CD14-positive monocyte (primary cell): ENCODE data around the gene MYL6. TPM values are rescaled to one million over a fixed set of nuclear protein-coding genes. Genes with fewer than 3 reads are reported as not detected.

Experiments
- DNase-seq, 3 donors: peaks; one replicate each; pipeline ENCODE4 v3.0.0-alpha.2; 2011 to 2022
- H2AFZ ChIP-seq: 2 replicates; pipeline ENCODE4 v1.6.0; 2012; ENCODE audit warnings: mild to moderate bottlenecking, low read depth, low read length, inconsistent platforms; ENCODE audit not compliant: insufficient read depth, poor library complexity, severe bottlenecking
- H3K27ac ChIP-seq, 2 donors: 1 replicate in 1 of 2; 2 replicates in 1 of 2; pipeline ENCODE4 v1.5.1; 2012 to 2013; ENCODE audit warnings: low read length in 2 of 2, control low read depth in 1 of 2, inconsistent platforms in 1 of 2, low read depth in 1 of 2, mild to moderate bottlenecking in 1 of 2
- H3K27me3 ChIP-seq, 2 donors: one replicate each; pipeline versions ENCODE4 v1.6.0 to v1.6.1; 2011 to 2013; ENCODE audit warnings: low read length in 2 of 2; ENCODE audit not compliant: control insufficient read depth in 2 of 2, insufficient read depth in 2 of 2
- H3K36me3 ChIP-seq, 2 donors: replicated peaks in 1 of 2; 1 replicate in 1 of 2; 2 replicates in 1 of 2; pipeline versions ENCODE4 v1.5.1 to v1.6.1; 2012 to 2013; ENCODE audit warnings: low read length in 2 of 2, control low read depth in 1 of 2, inconsistent platforms in 1 of 2, mild to moderate bottlenecking in 1 of 2; ENCODE audit not compliant: insufficient read depth in 2 of 2, control insufficient read depth in 1 of 2
- H3K4me1 ChIP-seq, 2 donors: 1 replicate in 1 of 2; 2 replicates in 1 of 2; pipeline versions ENCODE4 v1.5.1 to v1.6.1; 2012 to 2013; ENCODE audit warnings: low read length in 2 of 2, control low read depth in 1 of 2, inconsistent platforms in 1 of 2, mild to moderate bottlenecking in 1 of 2, moderate library complexity in 1 of 2; ENCODE audit not compliant: insufficient read depth in 2 of 2, control insufficient read depth in 1 of 2
- H3K4me2 ChIP-seq: replicated peaks from 2 replicates; pipeline ENCODE3; 2012; ENCODE audit warnings: low read length, moderate library complexity, mild to moderate bottlenecking; ENCODE audit not compliant: poor library complexity, severe bottlenecking; ENCODE audit errors: extremely low read depth
- H3K4me3 ChIP-seq, 3 experiments: fragments of 200-600 bp in 1 of 3; sonication (generic) in 1 of 3; replicated peaks in 1 of 3; 1 replicate in 2 of 3; 2 replicates in 1 of 3; pipeline ENCODE4 v1.5.1; 2011 to 2013; ENCODE audit warnings: low read length in 3 of 3, mild to moderate bottlenecking in 3 of 3, control low read depth in 2 of 3, low read depth in 2 of 3, inconsistent platforms in 1 of 3, moderate library complexity in 1 of 3
- H3K79me2 ChIP-seq: 2 replicates; pipeline ENCODE4 v1.6.0; 2012; ENCODE audit warnings: mild to moderate bottlenecking, control low read depth, inconsistent platforms, low read length, moderate library complexity; ENCODE audit not compliant: insufficient read depth
- H3K9ac ChIP-seq: 2 replicates; pipeline ENCODE4 v1.6.0; 2017; ENCODE audit warnings: low read length, mild to moderate bottlenecking; ENCODE audit not compliant: insufficient read depth, poor library complexity, severe bottlenecking
- H3K9me3 ChIP-seq, 2 donors: replicated peaks in 1 of 2; 1 replicate in 1 of 2; 2 replicates in 1 of 2; pipeline versions ENCODE4 v1.5.1 to v1.6.1; 2012 to 2013; ENCODE audit warnings: low read length in 2 of 2, control low read depth in 1 of 2; ENCODE audit not compliant: control insufficient read depth in 1 of 2, insufficient read depth in 1 of 2
- H4K20me1 ChIP-seq: 2 replicates; pipeline ENCODE4 v1.6.0; 2012; ENCODE audit warnings: mild to moderate bottlenecking, low read length, control low read depth, moderate library complexity; ENCODE audit not compliant: insufficient read depth
- H3K27ac Mint-ChIP-seq, 7 donors: one replicate each; pipeline ENCODE4 v1.8.0; 2020; ENCODE audit warnings: mild to moderate bottlenecking in 7 of 7, mixed read lengths in 7 of 7, moderate library complexity in 6 of 7, inconsistent platforms in 2 of 7
- H3K27me3 Mint-ChIP-seq, 3 donors: one replicate each; pipeline ENCODE4 v1.8.0; 2021 to 2022; ENCODE audit warnings: low read depth in 3 of 3, mild to moderate bottlenecking in 3 of 3, mixed read lengths in 3 of 3, moderate library complexity in 3 of 3, inconsistent platforms in 1 of 3
- H3K36me3 Mint-ChIP-seq, 2 donors: one replicate each; pipeline ENCODE4 v1.8.0; 2020; ENCODE audit warnings: mixed read lengths in 2 of 2, inconsistent platforms in 1 of 2, mild to moderate bottlenecking in 1 of 2
- H3K4me1 Mint-ChIP-seq: one replicate; pipeline ENCODE4 v1.8.0; 2020; ENCODE audit warnings: mild to moderate bottlenecking, mixed read lengths
- H3K4me3 Mint-ChIP-seq, 2 donors: one replicate each; pipeline ENCODE4 v1.8.0; 2020; ENCODE audit warnings: mild to moderate bottlenecking in 2 of 2, mixed read lengths in 2 of 2, moderate library complexity in 1 of 2
- H3K9me3 Mint-ChIP-seq, 7 donors: one replicate each; pipeline ENCODE4 v1.8.0; 2020 to 2022; ENCODE audit warnings: mixed read lengths in 7 of 7, mild to moderate bottlenecking in 6 of 7, moderate library complexity in 6 of 7, inconsistent platforms in 2 of 7
- WGBS: methylation state at CpG from one replicate; pipeline ENCODE4 v1.1.5; 2013; ENCODE audit warnings: missing lambda C conversion rate; ENCODE audit not compliant: insufficient coverage; 5-methylcytosine and 5-hydroxymethylcytosine counted together
- intact Hi-C, 2 donors: fragments of 100-400 bp; cut with micrococcal nuclease; formaldehyde crosslinking; loops; one replicate each; pipeline versions ENCODE4 v1.15.0 to v1.15.1; 2023
- polyA plus RNA-seq, 3 donors: library from polyadenylated mRNA; depleted of rRNA in 1 of 3; unstranded in 2 of 3; stranded (reverse) in 1 of 3; fragments of 300-500 nt in 2 of 3; fragments of >200 nt in 1 of 3; fragmentation: Illumina TruSeq in 2 of 3; gene quantifications; 1 replicate in 2 of 3; 2 replicates in 1 of 3; pipeline ENCODE4 v1.2.3, GENCODE V29; 2012 to 2021
- TF ChIP-seq, protein P1 (sequence below): fragments of 200-600 bp; IDR thresholded peaks from one replicate; pipeline ENCODE4 v1.8.0; 2022; ENCODE audit warnings: antibody characterized with exemption, mild to moderate bottlenecking

Gene MYL6
- polyA plus RNA-seq, 3 donors = 1,962 to 3,939 (median 3,189) TPM

DNA sequence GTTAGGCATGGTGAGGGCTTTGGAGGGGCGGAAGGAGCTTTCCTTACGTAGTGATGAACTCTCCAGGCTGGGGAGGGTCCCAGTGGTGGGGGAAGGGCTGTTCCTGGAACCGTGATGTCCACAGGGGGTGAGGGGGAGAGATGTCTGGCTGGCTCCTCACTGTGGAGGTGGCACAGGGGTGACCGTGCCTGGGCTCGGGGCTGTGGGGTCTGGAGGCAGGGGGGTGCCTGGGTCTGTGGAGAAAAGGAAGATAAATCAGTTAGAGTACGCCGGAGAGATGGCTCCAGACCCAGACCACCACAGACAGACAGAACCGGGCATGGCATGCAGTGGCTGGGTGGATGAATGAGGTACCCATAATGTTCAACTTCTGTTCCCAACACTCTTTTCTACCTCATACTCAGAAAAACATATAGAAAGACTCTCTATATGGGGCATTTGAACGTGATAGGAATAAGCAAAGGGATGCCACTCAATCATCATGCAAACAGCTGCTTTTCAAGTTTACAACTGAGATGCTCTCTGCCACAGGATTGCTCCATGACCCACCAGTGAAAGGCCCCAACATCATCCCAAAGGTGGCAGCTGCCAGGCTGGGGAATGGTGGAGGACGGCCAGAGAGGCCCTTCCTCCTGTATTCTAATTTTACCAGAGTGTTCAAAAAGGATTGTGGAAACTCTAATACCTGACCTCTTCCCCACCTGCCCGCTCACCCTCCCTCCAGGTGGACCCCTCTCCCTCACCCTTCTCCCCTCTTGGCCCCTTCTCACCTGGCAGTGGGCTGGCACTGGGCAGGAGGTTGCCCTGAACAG is 5.6 kb downstream of the MYL6 start:
- Histone ChIP-seq H3K9ac (no peak overlapping the region), H3K4me1 (peaks cover 26 to 28% of the 10 kb centered on the region in 2 donors)
- H3K4me3 Mint-ChIP-seq = no peak overlapping the region

DNA sequence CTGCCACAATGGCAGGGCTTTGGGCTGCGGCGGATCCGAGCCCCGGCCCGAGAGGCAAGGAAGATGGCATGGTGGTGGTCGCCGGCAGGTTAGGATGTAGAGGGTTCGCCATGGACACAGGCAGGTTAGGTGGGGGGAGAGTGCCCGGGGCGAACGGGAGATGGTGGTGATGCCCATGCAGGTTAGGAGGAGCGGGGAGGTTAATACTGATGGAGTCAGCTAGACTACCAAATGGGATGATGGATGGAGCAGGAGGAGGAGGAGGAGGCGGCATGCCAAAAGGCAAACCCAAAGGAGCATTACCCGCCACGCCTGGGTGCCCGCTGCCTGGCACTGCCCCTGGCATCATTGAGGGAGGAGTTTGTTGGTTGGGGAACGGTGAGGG is 6.2 kb downstream of the MYL6 start:
- Histone ChIP-seq H2AFZ (no peak overlapping the region), H3K27me3 (no peaks in the 10 kb centered on the region), H3K9me3 (no peaks in the 10 kb centered on the region), H3K4me2 (no peak overlapping the region), H4K20me1 (peaks cover 68% of the 10 kb centered on the region), H3K27ac (no peak overlapping the region), H3K4me3 (no peak overlapping the region), H3K36me3 (peaks cover 77 to 94% of the 10 kb centered on the region in 2 donors), H3K79me2 (peaks cover 31% of the 10 kb centered on the region), H3K4me1 (peaks cover 22% of the 10 kb centered on the region in 2 donors), H3K9ac (no peak overlapping the region)
- 98% methylated on average over 16 of the region's 17 CpGs for WGBS
- H3K9me3 Mint-ChIP-seq = no peaks in the 10 kb centered on the region
- intact Hi-C loops = loop anchor here in 1 of 2 donors (5.0 kb wide), 1 partner anchor 37 kb away; the partner anchor contains the start of gene ESYT1
- H3K27me3 Mint-ChIP-seq = peaks cover 0 to 4% (median 0%) of the 10 kb centered on the region in 3 donors
- no peak for DNase-seq
- no peak overlapping the region for H3K4me3 Mint-ChIP-seq
- TF ChIP-seq, protein P1, sequence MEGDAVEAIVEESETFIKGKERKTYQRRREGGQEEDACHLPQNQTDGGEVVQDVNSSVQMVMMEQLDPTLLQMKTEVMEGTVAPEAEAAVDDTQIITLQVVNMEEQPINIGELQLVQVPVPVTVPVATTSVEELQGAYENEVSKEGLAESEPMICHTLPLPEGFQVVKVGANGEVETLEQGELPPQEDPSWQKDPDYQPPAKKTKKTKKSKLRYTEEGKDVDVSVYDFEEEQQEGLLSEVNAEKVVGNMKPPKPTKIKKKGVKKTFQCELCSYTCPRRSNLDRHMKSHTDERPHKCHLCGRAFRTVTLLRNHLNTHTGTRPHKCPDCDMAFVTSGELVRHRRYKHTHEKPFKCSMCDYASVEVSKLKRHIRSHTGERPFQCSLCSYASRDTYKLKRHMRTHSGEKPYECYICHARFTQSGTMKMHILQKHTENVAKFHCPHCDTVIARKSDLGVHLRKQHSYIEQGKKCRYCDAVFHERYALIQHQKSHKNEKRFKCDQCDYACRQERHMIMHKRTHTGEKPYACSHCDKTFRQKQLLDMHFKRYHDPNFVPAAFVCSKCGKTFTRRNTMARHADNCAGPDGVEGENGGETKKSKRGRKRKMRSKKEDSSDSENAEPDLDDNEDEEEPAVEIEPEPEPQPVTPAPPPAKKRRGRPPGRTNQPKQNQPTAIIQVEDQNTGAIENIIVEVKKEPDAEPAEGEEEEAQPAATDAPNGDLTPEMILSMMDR = no peak
- peak overlapping the region in 3 of 7 donors; percentile 19 to 58 (median 23) for H3K27ac Mint-ChIP-seq
- peaks cover 77 to 94% of the 10 kb centered on the region in 2 donors for H3K36me3 Mint-ChIP-seq
- H3K4me1 Mint-ChIP-seq = peaks cover 24% of the 10 kb centered on the region

More for the DNA sequence above, 5.6 kb downstream of the MYL6 start:
- 92% methylated on average over 5 of the region's 11 CpGs for WGBS
- Histone ChIP-seq H3K27ac (peak overlapping the region in 1 of 2 donors; percentile 23), H3K27me3 (no peaks in the 10 kb centered on the region), H2AFZ (no peak overlapping the region), H3K4me2 (no peak overlapping the region), H4K20me1 (peaks cover 74% of the 10 kb centered on the region), H3K36me3 (peaks cover 73 to 88% of the 10 kb centered on the region in 2 donors), H3K4me3 (no peak overlapping the region), H3K79me2 (peaks cover 37% of the 10 kb centered on the region), H3K9me3 (no peaks in the 10 kb centered on the region)
- Mint-ChIP-seq H3K4me1 (peaks cover 28% of the 10 kb centered on the region), H3K27me3 (peaks cover 0 to 3% (median 0%) of the 10 kb centered on the region in 3 donors), H3K27ac (peak overlapping the region in 4 of 7 donors; percentile 41 to 73 (median 64)), H3K9me3 (no peaks in the 10 kb centered on the region), H3K36me3 (peaks cover 71 to 88% of the 10 kb centered on the region in 2 donors)
- no peak for DNase-seq
- TF ChIP-seq, protein P1 = no peak
- intact Hi-C loops = loop anchor here in 1 of 2 donors (5.0 kb wide), 1 partner anchor 36 kb away; the partner anchor contains the start of gene ESYT1
